GM19240 (cell line): ENCODE data around the gene TTC19.

Experiments
- DNase-seq: peaks from one replicate; pipeline ENCODE4 v3.0.0; 2011; ENCODE audit warnings: low spot score; ENCODE audit not compliant: insufficient read length

Gene TTC19, protein sequence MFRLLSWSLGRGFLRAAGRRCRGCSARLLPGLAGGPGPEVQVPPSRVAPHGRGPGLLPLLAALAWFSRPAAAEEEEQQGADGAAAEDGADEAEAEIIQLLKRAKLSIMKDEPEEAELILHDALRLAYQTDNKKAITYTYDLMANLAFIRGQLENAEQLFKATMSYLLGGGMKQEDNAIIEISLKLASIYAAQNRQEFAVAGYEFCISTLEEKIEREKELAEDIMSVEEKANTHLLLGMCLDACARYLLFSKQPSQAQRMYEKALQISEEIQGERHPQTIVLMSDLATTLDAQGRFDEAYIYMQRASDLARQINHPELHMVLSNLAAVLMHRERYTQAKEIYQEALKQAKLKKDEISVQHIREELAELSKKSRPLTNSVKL

DNA sequence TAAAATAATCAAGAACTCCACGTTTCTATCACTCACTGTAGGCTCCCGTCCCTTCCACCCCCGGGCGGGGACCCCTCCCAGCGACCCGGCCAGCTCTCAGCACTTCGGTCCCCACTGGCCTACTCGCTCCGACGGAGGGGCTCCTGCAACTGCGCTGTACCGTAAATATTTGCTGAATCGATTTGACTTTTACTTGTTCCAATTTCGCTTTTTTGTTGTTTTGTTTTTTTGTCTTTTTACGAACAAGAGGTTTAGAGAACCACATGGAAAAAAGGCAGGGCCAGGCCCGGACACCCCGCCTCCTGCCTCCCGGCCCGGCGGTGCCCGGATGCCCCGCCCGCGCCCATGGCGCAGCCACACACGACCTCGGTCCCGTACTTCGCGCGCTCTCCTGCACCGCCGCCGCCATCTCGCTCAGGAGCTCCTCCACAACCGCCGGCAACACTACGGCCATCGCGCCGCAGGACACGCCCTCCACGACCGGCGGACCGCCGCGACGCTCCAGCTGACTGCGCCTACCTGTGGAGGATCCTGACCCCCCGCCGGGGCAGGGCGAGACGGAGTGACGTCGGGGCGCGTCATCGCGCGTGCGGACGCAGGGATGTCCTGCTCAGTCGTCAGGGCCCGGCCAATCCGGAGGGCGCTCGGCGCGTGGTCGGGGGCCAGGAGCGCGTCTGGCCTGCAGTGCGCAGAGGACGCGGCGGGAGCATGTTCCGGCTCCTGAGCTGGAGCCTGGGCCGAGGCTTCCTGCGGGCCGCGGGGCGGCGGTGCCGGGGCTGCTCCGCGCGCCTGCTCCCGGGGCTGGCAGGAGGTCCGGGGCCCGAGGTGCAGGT is at the start of gene TTC19, which contains the start of gene ZSWIM7:
TSS of gene TTC19 (plus strand) at position 684 of the 833 bp plus-strand sequence. CDS start at position 709, 25 bp downstream.
TSS of gene ZSWIM7 (minus strand) at position 564 of the 833 bp plus-strand sequence. CDS start at position 454, 110 bp downstream.
- peak; percentile 91 for DNase-seq

DNA sequence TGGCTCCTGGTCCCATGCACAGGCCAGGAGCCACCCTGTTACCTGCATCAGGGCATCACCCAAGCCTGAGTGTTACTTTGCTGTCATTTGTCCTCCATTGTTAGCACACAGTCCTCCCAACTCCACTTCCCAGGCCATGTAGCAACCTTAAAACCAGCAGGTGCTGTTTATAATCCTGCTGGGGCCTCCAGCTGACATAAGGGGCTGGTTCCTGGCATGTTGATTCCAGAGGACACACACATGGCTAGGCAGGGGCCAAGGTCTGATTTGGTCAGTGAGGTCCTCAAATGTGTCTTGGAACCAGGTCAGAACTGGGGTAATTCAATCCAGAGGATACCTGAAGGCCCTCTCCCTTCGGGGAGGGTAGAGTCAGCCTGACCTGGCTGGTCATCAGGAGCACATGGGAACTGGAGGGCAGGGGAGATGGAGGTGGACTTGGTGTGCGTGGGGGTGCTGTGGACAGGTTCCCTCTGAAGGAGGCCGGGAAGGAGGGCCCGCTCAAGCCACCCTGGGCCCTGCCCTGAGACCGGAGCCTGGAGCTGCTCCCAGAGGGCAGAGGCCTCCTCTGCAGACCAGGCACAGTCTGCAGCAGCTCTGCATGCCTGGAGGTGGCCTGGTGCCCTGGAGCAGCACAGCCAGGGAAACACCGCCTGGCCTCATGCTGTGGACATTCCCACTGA is 48.1 kb upstream of the TTC19 start:
- DNase-seq, result no peak

DNA sequence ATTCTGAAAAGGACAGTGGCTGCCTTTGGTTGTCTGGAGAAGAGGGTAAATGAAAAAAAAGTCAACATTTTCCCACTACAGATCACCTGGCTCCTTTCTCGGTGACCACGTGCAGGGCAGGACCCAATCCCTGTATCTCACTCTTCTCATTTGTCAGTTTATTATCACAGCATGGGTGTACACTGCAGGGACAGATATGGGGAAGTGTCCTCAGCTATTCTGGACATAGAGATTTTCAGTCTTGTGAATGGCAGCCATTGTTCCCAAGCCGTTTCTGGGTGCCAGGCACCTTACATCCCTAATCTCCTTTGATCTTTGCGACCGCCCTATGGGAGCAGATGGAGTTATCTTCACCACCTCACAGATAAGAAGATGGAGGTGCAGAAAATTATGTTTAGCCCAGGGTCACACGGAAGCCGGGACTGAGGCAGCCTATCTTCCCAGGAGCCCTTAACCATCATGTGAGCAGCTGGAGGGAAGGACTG is 47.5 kb upstream of the TTC19 start:
- no peak for DNase-seq

DNA sequence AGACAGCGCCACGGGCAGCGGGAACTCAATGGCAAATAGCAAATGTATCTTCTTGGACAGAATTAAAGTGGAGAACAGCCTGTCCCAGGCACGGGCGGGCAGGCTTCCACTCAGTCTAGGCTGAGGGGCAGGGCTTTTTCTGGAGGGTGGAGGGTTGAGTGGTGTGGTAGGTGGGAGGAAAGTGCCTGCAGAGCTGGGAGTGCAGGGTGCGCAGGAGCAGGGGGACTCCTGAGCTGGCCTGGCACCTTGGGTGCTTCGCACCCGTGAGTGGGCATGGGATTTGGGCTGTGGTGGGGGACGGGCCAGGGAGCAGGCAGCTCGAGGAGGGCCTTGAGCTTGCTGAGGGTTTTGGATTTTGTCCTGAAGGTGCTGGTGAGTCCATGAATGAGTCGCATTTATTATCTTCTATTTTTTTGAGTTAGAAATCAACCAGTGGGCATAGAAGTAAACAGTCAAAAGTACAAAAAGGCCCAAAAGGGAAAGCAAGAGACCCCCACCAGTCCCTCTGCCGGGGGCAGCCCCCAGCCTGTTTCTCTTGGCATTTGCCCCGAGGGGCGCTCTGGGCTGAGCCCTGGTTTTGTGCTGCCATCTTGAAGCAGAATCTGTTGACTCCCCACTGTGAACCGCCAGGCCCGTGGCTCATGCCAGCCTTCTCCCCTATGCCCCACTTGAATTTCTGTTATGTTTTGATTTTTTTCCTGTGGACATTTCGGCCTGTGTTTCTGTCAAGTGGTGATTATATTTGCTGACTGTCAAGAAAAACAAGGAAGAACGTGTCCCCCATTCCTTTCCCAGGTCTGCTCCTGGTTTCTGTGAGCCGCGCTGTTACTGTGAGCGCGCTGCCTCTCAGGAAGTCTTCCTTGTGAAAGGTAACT is 46.5 kb upstream of the TTC19 start:
- DNase-seq, result no peak

DNA sequence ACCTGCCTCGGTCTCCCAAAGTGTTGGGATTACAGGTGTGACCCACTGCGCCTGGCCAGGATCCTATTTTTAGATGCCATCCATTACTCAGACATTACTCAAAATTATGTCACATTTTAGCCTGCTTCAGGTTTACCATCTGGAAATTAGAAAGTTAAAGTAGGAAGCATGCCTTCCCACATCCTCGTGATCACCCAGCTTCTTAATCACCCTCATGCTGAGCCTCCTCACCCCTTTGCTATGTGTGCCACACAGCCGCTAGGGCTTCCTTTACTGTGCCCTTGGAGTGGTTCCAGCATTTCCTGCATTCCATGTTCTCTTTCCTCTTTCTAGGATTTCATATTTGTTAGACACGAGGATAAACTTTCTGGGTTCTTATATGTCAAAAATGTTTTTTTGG is 45.4 kb upstream of the TTC19 start:
- no peak for DNase-seq

DNA sequence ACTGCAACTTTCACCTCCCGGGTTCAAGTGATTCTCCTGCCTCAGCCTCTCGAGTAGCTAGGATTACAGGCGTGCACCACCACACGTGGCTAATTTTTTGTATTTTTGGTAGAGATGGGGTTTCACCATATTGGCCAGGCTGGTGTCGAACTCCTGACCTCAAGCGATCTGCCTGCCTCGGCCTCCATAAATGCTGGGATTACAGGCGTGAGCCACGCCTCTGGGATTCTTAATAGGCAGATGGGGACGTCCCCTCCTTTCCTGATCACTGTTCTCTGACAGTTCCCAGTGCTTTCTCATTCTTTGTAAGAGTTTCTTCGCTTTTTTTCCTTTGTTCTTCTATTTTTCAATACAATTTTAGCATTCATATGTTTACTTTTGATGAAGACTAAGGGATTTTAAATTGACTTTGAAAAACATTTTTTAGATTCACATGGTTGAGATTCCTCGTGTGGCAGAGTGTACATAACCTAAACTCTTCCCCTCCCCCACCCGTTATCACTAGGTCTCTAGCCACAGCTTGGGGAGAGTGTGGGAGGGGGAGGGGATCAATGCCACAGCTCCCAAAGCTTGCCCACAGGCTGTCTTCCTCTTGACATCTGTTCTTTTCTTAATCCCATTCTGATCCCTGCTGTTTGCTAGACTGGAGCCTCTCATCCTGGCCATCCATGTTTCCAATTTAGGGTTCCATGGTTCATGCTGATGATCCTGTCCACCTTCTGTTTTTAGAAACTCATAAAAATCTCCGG is 43.7 kb upstream of the TTC19 start:
- DNase-seq, result no peak

DNA sequence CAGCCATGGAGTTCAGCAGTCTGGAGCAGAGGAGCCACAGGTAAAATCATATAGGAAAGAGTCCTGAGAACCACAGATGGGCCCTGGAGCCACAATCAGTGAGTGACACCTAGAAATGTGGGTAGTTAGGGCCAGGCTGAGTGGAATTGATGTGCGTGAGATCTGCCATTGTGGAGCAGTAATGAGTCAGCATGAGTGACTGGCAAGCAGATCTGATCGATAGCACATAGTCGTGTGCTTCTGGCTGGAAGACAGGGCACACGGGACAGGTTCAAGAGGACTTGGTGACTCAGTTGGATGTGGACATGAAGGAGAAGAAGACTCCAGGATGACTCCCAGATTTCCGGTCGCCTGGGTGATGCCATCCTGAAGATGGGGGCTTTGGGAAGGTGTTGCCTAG is 42.4 kb upstream of the TTC19 start:
- no peak for DNase-seq

DNA sequence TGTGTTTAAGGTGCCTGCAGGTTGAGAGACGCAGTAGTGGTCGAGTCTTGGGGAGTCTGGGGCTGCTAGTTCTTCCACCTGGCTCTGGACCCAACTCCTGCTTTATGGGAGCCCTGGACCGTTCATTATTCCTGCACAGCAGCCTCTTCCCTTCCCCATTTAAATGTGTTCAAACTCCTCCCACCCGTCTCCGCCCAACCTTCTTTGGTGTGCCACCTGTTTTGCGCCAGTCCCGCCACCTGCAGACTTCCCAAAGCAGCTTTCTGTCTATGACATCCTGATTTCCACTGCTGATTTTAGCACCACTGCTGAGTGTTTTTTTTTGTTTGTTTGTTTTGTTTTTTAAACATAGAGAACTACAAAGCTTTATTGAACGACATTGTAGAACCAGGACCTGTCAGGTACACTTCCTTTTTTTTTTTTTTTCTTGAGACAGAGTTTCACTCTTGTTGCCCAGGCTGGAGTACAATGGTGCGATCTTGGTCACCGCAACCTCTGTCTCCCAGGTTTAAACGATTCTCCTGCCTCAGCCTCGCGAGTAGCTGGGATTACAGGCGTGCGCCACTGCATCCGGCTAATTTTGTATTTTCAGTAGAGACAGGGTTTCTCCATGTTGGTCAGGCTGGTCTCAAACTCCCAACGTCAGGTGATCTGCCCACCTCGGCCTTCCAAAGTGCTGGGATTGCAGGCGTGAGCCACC is 41.9 kb upstream of the TTC19 start:
- no peak for DNase-seq

DNA sequence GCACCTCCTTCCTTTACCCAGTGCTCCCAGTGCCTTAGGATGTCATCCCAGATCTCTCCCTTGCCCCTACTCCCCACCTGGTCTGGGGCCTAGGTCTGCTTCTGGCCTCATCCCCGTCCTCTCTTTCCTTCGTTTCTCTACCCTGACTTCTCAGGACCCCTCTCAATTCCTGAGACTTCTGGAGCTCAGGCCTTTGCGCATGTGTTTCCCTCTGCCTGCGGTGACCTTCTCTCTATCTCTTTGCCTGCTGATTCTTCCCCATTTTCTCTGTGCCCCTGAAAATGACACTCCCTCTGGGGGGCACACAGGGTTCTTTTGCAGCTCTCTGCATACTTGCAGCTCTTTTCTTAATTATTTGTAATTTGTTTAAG is 41.2 kb upstream of the TTC19 start:
- DNase-seq, result no peak

DNA sequence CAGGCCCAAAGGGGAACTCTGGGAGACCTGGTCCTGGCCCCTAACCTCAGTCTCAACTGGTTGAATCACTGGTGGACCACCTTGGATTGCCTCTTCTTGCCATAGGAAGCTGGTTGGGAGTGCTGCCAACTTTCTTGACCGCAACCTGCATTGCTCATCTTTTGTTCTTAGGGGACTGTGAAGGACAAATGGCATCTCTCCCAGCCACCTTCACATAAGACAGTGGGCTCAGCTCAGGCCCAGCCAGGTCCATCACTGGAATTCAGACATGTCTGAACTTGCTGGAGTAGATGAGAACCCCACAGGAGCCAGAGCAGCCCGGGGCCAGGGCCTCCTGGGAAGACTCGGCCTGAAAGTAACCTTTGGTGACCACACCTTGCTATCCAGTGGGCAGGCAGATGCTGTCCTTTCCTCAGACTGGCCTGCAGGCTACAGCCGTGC is 35.9 kb upstream of the TTC19 start:
- DNase-seq, result no peak

DNA sequence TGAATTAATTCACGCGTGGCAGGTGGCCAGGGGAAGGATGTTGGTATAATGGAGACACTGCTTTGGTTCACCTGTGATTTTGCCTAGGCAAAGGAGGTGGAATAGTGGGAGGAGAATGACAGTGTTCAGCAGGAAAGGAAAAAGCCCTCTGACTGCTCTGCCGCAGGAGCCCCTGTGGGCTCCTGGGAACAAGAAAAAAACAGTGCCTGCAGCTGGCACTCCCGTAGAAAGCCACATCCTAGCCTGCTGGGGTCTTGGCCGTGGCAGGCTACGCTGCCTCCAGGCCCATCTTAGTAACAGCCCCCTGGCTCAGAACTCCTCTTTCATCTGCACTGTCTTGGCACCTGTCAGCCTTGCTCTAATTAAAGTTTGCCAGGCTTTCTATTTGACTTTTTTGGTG is 34.1 kb upstream of the TTC19 start:
- no peak for DNase-seq

DNA sequence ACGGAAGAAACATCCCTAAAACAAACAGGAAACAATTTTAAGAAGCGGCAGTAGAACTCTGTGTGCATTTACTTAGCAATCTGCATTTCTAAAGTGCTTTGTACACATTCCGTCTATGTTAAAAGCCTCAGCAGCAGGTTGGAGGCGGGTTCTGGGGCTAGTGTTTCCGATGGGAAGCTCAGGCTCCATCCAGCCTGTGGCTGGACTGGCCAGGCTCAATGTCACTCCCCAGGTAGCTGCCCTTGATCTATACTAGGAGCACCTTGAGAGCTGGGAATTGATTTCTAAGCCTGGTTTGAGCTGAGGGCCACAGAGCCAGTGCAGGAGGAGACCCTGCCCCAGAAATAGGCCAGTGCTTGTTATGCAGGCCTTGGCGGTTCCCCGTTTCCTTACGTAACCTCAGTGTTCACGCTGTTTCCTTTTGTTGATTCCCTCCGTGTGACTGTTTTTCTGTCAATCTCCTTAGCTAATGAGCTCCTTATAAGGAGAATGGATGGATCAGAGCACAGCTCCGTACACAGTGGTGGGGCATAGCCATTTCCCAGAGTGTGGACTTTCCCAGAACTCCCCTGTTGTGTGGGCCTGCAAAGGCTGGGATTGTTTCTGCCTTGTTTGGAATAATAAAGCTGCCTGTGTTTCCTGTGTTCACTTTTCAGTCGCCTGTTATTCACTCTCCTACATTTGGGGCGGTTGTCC is 33.3 kb upstream of the TTC19 start:
- no peak for DNase-seq

DNA sequence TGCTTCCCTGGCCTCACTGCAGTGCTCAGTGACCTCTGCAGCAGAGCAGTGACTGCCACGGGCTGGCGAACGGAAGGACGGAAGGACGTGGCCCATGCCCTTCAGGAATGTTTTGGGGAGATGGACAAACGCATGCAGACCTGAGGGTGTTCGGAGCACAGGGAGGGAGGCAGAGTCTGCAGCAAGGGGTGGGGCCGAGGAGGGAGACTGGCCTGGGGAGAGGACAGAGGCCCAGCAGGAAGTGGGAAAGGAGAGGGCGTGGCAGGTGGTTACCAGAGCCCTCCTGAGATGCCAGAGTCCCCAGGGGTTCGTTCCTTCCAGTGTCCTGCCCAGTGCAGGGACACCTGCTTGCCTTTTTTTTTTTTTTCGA is 32.8 kb upstream of the TTC19 start:
- DNase-seq, result no peak

DNA sequence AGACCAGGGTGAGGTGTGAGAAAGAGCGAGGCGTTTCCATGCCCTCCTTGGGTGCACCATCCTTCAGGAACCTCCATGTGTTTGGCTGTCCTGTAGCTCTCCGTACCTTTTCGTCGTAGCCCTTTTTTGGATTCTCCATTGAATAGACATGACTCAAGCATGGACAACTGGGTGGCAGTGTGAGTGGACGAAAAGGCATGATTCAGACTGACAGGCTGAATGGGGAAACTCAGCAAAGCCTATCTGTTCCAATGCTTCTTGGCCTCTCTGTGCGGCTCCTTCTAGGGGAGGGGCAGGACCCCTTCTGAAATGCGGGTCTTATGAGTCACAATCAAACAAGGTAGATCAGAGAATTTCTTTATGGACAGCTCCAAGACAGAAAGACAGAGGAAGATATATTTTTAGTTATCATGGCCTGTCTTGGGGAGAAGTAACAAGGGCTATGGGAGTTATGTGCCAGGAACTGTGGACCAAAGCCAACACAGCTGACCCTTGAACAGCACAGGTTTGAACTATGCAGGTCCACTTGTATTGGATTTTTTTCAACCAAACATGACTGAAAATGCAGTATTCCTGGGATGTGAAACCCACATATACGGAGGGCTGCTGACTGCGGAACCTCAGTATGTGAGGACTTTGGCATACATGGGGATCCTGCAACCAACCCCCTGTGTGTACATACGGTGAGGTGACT is 31.8 kb upstream of the TTC19 start:
- no peak for DNase-seq

DNA sequence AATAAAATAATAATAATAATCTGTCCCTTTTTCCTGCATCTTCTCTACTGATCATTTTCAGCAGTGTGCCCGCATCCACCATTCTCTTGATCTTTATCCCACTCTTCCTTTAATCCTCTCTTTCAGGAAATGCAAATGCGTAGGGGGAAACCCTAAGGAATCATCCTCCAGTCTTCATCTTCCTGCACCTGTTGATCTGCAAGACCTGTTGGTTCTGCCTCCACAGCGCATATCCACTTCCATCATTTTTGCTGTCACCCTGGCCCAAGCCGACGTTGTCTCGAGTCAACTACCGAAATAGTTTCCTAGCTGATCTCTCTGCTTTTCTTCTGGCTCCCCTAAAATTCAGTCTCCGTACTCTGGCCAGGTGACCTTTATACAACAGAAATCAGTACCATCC is 30.2 kb upstream of the TTC19 start:
- DNase-seq, result no peak

DNA sequence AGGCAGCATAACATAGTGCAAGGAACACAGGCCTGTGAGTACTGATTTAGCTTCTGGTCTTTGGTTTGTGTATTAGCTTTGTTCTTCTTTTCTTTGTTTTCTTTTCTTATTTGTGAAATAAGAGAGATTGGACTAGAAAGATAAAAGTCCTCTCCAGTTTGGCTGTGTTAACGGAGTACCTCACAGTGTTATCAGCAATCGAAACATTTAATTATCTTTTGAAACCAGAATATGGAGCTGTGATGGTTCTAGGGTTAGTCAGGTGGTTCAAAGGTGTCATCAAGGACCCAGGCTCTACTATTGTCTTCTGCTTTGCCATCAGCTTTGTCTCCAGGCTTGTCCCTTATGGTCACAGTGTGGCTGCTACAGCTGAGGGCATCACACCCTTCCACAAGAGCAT is 29.1 kb upstream of the TTC19 start:
- no peak for DNase-seq

DNA sequence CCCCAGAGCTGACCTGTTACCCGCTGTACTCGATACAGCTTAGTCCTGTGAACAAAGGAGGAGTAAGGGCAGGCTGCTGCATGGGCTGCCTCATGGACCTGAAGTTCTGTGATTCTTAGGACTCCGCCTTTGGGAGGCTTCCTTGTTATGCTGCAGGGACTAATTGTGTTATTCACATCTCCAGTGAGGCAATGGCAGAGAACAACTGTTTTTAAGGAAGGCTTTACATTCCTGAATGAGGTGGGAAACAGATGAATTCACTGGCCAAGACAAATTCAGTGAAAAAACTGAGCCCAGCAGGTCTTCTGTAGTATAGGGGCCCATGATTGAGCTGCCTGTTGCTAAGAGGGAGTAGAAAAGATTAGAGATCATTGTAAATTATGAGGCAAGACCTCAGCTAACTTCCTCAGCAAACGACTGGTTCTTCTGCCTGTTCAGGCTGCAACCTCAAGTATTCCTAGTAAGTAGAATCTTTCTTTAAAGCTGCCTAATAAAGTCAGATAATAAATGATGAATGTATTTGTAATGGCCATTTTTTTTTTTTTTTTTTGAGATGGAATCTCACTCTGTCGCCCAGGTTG is 28.4 kb upstream of the TTC19 start:
- no peak for DNase-seq

DNA sequence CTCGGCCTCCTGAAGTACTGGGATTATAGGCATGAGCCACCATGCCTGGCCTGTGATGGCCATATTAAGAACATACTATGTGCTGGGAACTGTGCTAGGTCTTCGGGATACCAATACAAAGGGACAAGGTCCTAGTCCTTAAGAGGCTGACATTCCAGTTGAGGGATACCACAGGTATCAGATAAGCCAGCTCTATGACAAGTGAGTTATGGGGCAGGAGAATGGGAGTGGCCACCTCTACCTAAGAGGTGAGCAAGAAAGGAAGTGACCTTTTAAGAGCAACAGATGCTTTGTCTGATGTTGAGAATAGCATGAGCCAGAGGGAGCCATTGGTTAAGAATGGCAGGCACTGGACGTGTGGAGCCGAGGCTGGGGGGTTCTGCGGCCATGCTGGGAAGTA is 27.7 kb upstream of the TTC19 start:
- DNase-seq, result no peak
